ENCODE results near the gene PACSIN1.

PACSIN1 gene

GRCh38 chr6:34518669-34519365 lies 52.9 kb downstream of the PACSIN1 start:
- no peaks in the 10 kb centered on the region for H3K9me3 ChIP-seq (ENCODE audit: control insufficient read depth, insufficient read depth, low read depth, low read length)
- no peak overlapping the region for H3K27ac ChIP-seq (ENCODE audit: extremely low read depth, low read depth, low read length)
- ChIA-PET POLR2A (no interaction called here), CTCF (interaction anchor here (1.3 to 1.6 kb wide), 3 partner anchors 10 to 90 kb away, joined by 3 read pairs; no protein-coding TSS in a partner anchor)
- H3K36me3 ChIP-seq (ENCODE audit: control insufficient read depth in 2 of 2, insufficient read depth in 1 of 2, low read length in 2 of 2), result no peaks in the 10 kb centered on the region
- TF ChIP-seq ZNF629 (tag by site-specific recombination; IDR thresholded peaks at IDR 0.05), result no peak
- peak; percentile 15; the same call in 1 of the 2 replicates for TF ChIP-seq EGR2 (tag by site-specific recombination; IDR thresholded peaks at IDR 0.05; ENCODE audit: low read depth)
- H3K4me3 ChIP-seq (ENCODE audit: low read depth, low read length), result no peak overlapping the region
- H3K4me1 ChIP-seq (ENCODE audit: control insufficient read depth, insufficient read depth, low read length), result no peaks in the 10 kb centered on the region

- POLR2A ChIA-PET, result no interaction called here
- Histone ChIP-seq H3K4me1 (ENCODE audit: control insufficient read depth, insufficient read depth, low read length) (no peaks in the 10 kb centered on the region), H3K27ac (ENCODE audit: extremely low read depth, low read depth, low read length) (no peak overlapping the region), H3K4me3 (ENCODE audit: low read depth, low read length) (no peak overlapping the region), H3K9me3 (ENCODE audit: control insufficient read depth, insufficient read depth, low read depth, low read length) (no peaks in the 10 kb centered on the region), H3K36me3 (ENCODE audit: control insufficient read depth in 2 of 2, insufficient read depth in 1 of 2, low read length in 2 of 2) (no peaks in the 10 kb centered on the region)
- TF ChIP-seq ZNF174 (tag by site-specific recombination; IDR thresholded peaks at IDR 0.05) (no peak), ZNF768 (tag by site-specific recombination; IDR thresholded peaks at IDR 0.05) (0 out of 2 replicates have a peak, but pooled peaks have one; percentile 27)
- CTCF ChIA-PET, result interaction anchor here (1.4 to 1.6 kb wide), 2 partner anchors 11 to 59 kb away, joined by 3 read pairs; no protein-coding TSS in a partner anchor
Measured at GRCh38 chr6:34519971-34520644, 54.2 kb downstream of the PACSIN1 start.

GRCh38 chr6:34520645-34521462 lies 55.0 kb downstream of the PACSIN1 start:
- CTCF ChIA-PET, result no interaction called here
- Histone ChIP-seq H3K4me1 (ENCODE audit: control insufficient read depth, insufficient read depth, low read length) (no peaks in the 10 kb centered on the region), H3K9me3 (ENCODE audit: control insufficient read depth, insufficient read depth, low read depth, low read length) (no peaks in the 10 kb centered on the region), H3K36me3 (ENCODE audit: control insufficient read depth in 2 of 2, insufficient read depth in 1 of 2, low read length in 2 of 2) (no peaks in the 10 kb centered on the region), H3K4me3 (ENCODE audit: low read depth, low read length) (no peak overlapping the region), H3K27ac (ENCODE audit: extremely low read depth, low read depth, low read length) (no peak overlapping the region)
- no peak for TF ChIP-seq ZNF311 (tag by site-specific recombination; IDR thresholded peaks at IDR 0.05; ENCODE audit: borderline replicate concordance)
- no peak for TF ChIP-seq ZNF843 (tag by site-specific recombination; IDR thresholded peaks at IDR 0.05)
- POLR2A ChIA-PET, result no interaction called here

- CTCF ChIA-PET, result interaction anchor here (3.2 kb wide), 1 partner anchor 87 kb away, joined by 14 read pairs; no protein-coding TSS in a partner anchor
- Histone ChIP-seq H3K27ac (ENCODE audit: extremely low read depth, low read depth, low read length) (no peak overlapping the region), H3K9me3 (ENCODE audit: control insufficient read depth, insufficient read depth, low read depth, low read length) (no peaks in the 10 kb centered on the region), H3K36me3 (ENCODE audit: control insufficient read depth in 2 of 2, insufficient read depth in 1 of 2, low read length in 2 of 2) (no peaks in the 10 kb centered on the region), H3K4me3 (ENCODE audit: low read depth, low read length) (no peak overlapping the region), H3K4me1 (ENCODE audit: control insufficient read depth, insufficient read depth, low read length) (no peaks in the 10 kb centered on the region)
- POLR2A ChIA-PET, result no interaction called here
- TF ChIP-seq ZFP69B (tag by site-specific recombination; IDR thresholded peaks at IDR 0.05), result no peak
- no peak for TF ChIP-seq ZNF654 (tag by site-specific recombination; IDR thresholded peaks at IDR 0.05; ENCODE audit: low read depth)
- TF ChIP-seq ZNF24 (tag by site-specific recombination; IDR thresholded peaks at IDR 0.05), result no peak
- TF ChIP-seq SCRT2 (tag by site-specific recombination; IDR thresholded peaks at IDR 0.05), result peak; percentile 27; the same call in 1 of the 2 replicates
- TF ChIP-seq ZNF560 (tag by site-specific recombination; IDR thresholded peaks at IDR 0.05; ENCODE audit: borderline replicate concordance), result no peak
- TF ChIP-seq ZNF558 (tag by site-specific recombination; IDR thresholded peaks at IDR 0.05), result no peak
Measured at GRCh38 chr6:34521463-34522285, 55.8 kb downstream of the PACSIN1 start.

Measured in HEK293 (cell line).